T-helper 17 cell (primary cell): Measurements from ENCODE around the gene KCNK1. TPM values are rescaled to one million over a fixed set of nuclear protein-coding genes. Genes with fewer than 3 reads are reported as not detected.
"Not testable (repeated sequence)": the region's sequence is repeated elsewhere in the genome, so short reads cannot be mapped to it uniquely, and the experiment has no call there.

ENCODE experiments used
- ATAC-seq: fragments of 150-1000 bp; cut with Tn5 transposase; 2 replicates; pipeline ENCODE4 v1.10.0; 2021; ENCODE audit warnings: mild to moderate bottlenecking, moderate library complexity
- DNase-seq, 3 donors: peaks; one replicate each; pipeline versions ENCODE4 v3.0.0 to v3.0.0-alpha.2; 2020 to 2021
- H3K9me3 ChIP-seq: one replicate; pipeline ENCODE4 v1.7.0; 2013; ENCODE audit warnings: low read length, mild to moderate bottlenecking; ENCODE audit not compliant: control insufficient read depth, poor library complexity, severe bottlenecking
- H3K27ac Mint-ChIP-seq: one replicate; pipeline ENCODE4 v1.8.0; 2022; ENCODE audit warnings: mild to moderate bottlenecking, moderate library complexity, mixed read lengths
- H3K27me3 Mint-ChIP-seq: one replicate; pipeline ENCODE4 v1.8.0; 2022; ENCODE audit warnings: mixed read lengths
- H3K36me3 Mint-ChIP-seq: one replicate; pipeline ENCODE4 v1.8.0; 2022; ENCODE audit warnings: low read depth, mixed read lengths
- H3K4me1 Mint-ChIP-seq: one replicate; pipeline ENCODE4 v1.8.0; 2022; ENCODE audit warnings: mild to moderate bottlenecking, mixed read lengths
- H3K4me3 Mint-ChIP-seq: one replicate; pipeline ENCODE4 v1.8.0; 2022; ENCODE audit warnings: mild to moderate bottlenecking, moderate library complexity, mixed read lengths
- total RNA-seq, 4 donors: library from RNA in 2 of 4; stranded (reverse) in 2 of 4; gene quantifications; one replicate each; pipeline ENCODE4 v1.2.3 and lab custom pipeline; 2022 to 2026

The KCNK1 gene
- total RNA-seq, 2 donors from 2014 or later: 0.73 TPM; not detected in 1

- Mint-ChIP-seq H3K36me3 (no peaks in the 10 kb centered on the region), H3K4me3 (no peak overlapping the region), H3K27ac (no peak overlapping the region), H3K27me3 (peaks cover 12% of the 10 kb centered on the region), H3K4me1 (no peaks in the 10 kb centered on the region)
- H3K9me3 ChIP-seq: no peaks in the 10 kb centered on the region
- ATAC-seq (no peak), DNase-seq (no peak)
Observed at GRCh38 chr1:233668146-233668724, 54.3 kb downstream of the KCNK1 start.

- no peaks in the 10 kb centered on the region for H3K9me3 ChIP-seq
- DNase-seq (no peak), ATAC-seq (no peak)
- H3K4me1 Mint-ChIP-seq: no peaks in the 10 kb centered on the region
- no peak overlapping the region for H3K4me3 Mint-ChIP-seq
- H3K27ac Mint-ChIP-seq: no peak overlapping the region
- peaks cover 18% of the 10 kb centered on the region for H3K27me3 Mint-ChIP-seq
- H3K36me3 Mint-ChIP-seq: no peaks in the 10 kb centered on the region
Observed at GRCh38 chr1:233668725-233669294, 54.9 kb downstream of the KCNK1 start.

- H3K4me1 Mint-ChIP-seq, ATAC-seq, H3K36me3 Mint-ChIP-seq, H3K4me3 Mint-ChIP-seq, DNase-seq, H3K27ac Mint-ChIP-seq, H3K9me3 ChIP-seq: not testable (repeated sequence)
- H3K27me3 Mint-ChIP-seq: peaks cover 28% of the 10 kb centered on the region
Observed at GRCh38 chr1:233670363-233670762, 56.5 kb downstream of the KCNK1 start.

GRCh38 chr1:233671286-233671685, 57.4 kb downstream of the KCNK1 start:
- DNase-seq (no peak), ATAC-seq (no peak)
- Mint-ChIP-seq H3K27ac (no peak overlapping the region), H3K4me1 (no peaks in the 10 kb centered on the region), H3K36me3 (no peaks in the 10 kb centered on the region), H3K4me3 (no peak overlapping the region), H3K27me3 (peaks cover 34% of the 10 kb centered on the region)
- no peaks in the 10 kb centered on the region for H3K9me3 ChIP-seq

GRCh38 chr1:233672732-233673131, 58.8 kb downstream of the KCNK1 start:
- H3K9me3 ChIP-seq: no peaks in the 10 kb centered on the region
- H3K36me3 Mint-ChIP-seq: no peaks in the 10 kb centered on the region
- H3K27me3 Mint-ChIP-seq: peaks cover 46% of the 10 kb centered on the region
- DNase-seq (no peak), ATAC-seq (no peak)
- H3K27ac Mint-ChIP-seq: no peak overlapping the region
- no peak overlapping the region for H3K4me3 Mint-ChIP-seq
- no peaks in the 10 kb centered on the region for H3K4me1 Mint-ChIP-seq

GRCh38 chr1:233673261-233673946, 59.5 kb downstream of the KCNK1 start:
- peaks cover 48% of the 10 kb centered on the region for H3K27me3 Mint-ChIP-seq
- H3K4me1 Mint-ChIP-seq: no peaks in the 10 kb centered on the region
- H3K9me3 ChIP-seq: no peaks in the 10 kb centered on the region
- no peak overlapping the region for H3K27ac Mint-ChIP-seq
- no peak overlapping the region for H3K4me3 Mint-ChIP-seq
- ATAC-seq (no peak), DNase-seq (no peak)
- no peaks in the 10 kb centered on the region for H3K36me3 Mint-ChIP-seq

GRCh38 chr1:233673947-233674431, 60.1 kb downstream of the KCNK1 start:
- no peaks in the 10 kb centered on the region for H3K36me3 Mint-ChIP-seq
- H3K4me1 Mint-ChIP-seq: no peaks in the 10 kb centered on the region
- H3K27me3 Mint-ChIP-seq: peaks cover 48% of the 10 kb centered on the region
- no peaks in the 10 kb centered on the region for H3K9me3 ChIP-seq
- no peak for DNase-seq
- H3K27ac Mint-ChIP-seq: no peak overlapping the region
- no peak for ATAC-seq
- no peak overlapping the region for H3K4me3 Mint-ChIP-seq

GRCh38 chr1:233675446-233675845, 61.5 kb downstream of the KCNK1 start:
- Mint-ChIP-seq H3K4me3 (no peak overlapping the region), H3K36me3 (no peaks in the 10 kb centered on the region), H3K27me3 (peaks cover 48% of the 10 kb centered on the region), H3K4me1 (no peaks in the 10 kb centered on the region), H3K27ac (no peak overlapping the region)
- no peaks in the 10 kb centered on the region for H3K9me3 ChIP-seq
- ATAC-seq (no peak), DNase-seq (no peak)

GRCh38 chr1:233675893-233676292, 62.0 kb downstream of the KCNK1 start:
- ATAC-seq: no peak
- H3K27ac Mint-ChIP-seq: no peak overlapping the region
- no peaks in the 10 kb centered on the region for H3K4me1 Mint-ChIP-seq

GRCh38 chr1:233677690-233678354, 63.9 kb downstream of the KCNK1 start:
- Mint-ChIP-seq H3K27me3 (peaks cover 40% of the 10 kb centered on the region), H3K36me3 (no peaks in the 10 kb centered on the region), H3K27ac (no peak overlapping the region), H3K4me1 (no peaks in the 10 kb centered on the region), H3K4me3 (no peak overlapping the region)
- no peak for DNase-seq
- no peaks in the 10 kb centered on the region for H3K9me3 ChIP-seq
- ATAC-seq: no peak

More at GRCh38 chr1:233675893-233676292, 62.0 kb downstream of the KCNK1 start:
- H3K9me3 ChIP-seq: no peaks in the 10 kb centered on the region
- DNase-seq: no peak
- Mint-ChIP-seq H3K36me3 (no peaks in the 10 kb centered on the region), H3K4me3 (no peak overlapping the region), H3K27me3 (peaks cover 48% of the 10 kb centered on the region)

- no peaks in the 10 kb centered on the region for H3K9me3 ChIP-seq
- Mint-ChIP-seq H3K27ac (no peak overlapping the region), H3K4me3 (no peak overlapping the region), H3K27me3 (peaks cover 28% of the 10 kb centered on the region), H3K4me1 (no peaks in the 10 kb centered on the region), H3K36me3 (no peaks in the 10 kb centered on the region)
- DNase-seq (no peak), ATAC-seq (no peak)
Observed at GRCh38 chr1:233679030-233679429, 65.1 kb downstream of the KCNK1 start.

GRCh38 chr1:233679591-233680373, 65.9 kb downstream of the KCNK1 start:
- DNase-seq: no peak
- H3K27me3 Mint-ChIP-seq: peaks cover 21% of the 10 kb centered on the region
- H3K4me3 Mint-ChIP-seq: no peak overlapping the region
- H3K36me3 Mint-ChIP-seq: no peaks in the 10 kb centered on the region
- H3K9me3 ChIP-seq: no peaks in the 10 kb centered on the region
- no peak overlapping the region for H3K27ac Mint-ChIP-seq
- no peaks in the 10 kb centered on the region for H3K4me1 Mint-ChIP-seq
- no peak for ATAC-seq

- ATAC-seq (no peak), DNase-seq (no peak)
- Mint-ChIP-seq H3K27me3 (peaks cover 16% of the 10 kb centered on the region), H3K4me3 (no peak overlapping the region), H3K4me1 (no peaks in the 10 kb centered on the region), H3K36me3 (no peaks in the 10 kb centered on the region), H3K27ac (no peak overlapping the region)
- no peaks in the 10 kb centered on the region for H3K9me3 ChIP-seq
Observed at GRCh38 chr1:233681285-233681684, 67.4 kb downstream of the KCNK1 start.
